Nephron (organoid): ENCODE data around the gene DYSF.

Experiments used
- H3K27ac Mint-ChIP-seq, 3 experiments: 2 replicates each; pipeline ENCODE4 v1.8.0; 2020; ENCODE audit warnings: mixed read lengths in 3 of 3, mild to moderate bottlenecking in 2 of 3, moderate library complexity in 1 of 3
- H3K27me3 Mint-ChIP-seq: 2 replicates; pipeline ENCODE4 v1.8.0; 2021; ENCODE audit warnings: low read depth, mild to moderate bottlenecking, moderate library complexity, mixed read lengths
- H3K36me3 Mint-ChIP-seq: 2 replicates; pipeline ENCODE4 v1.8.0; 2020; ENCODE audit warnings: low read depth, mixed read lengths
- H3K4me1 Mint-ChIP-seq: 2 replicates; pipeline ENCODE4 v1.8.0; 2020; ENCODE audit warnings: mixed read lengths
- H3K4me3 Mint-ChIP-seq, 3 experiments: 2 replicates each; pipeline ENCODE4 v1.8.0; 2020; ENCODE audit warnings: mild to moderate bottlenecking in 3 of 3, mixed read lengths in 3 of 3, moderate library complexity in 2 of 3
- H3K9me3 Mint-ChIP-seq: 2 replicates; pipeline ENCODE4 v1.8.0; 2020; ENCODE audit warnings: mixed read lengths
- TF ChIP-seq, protein P1 (sequence below), 3 experiments: fragments of 200-600 bp; sonication (generic); IDR thresholded peaks; one replicate each; pipeline ENCODE4 v1.5.0; 2021; ENCODE audit warnings: antibody characterized with exemption in 3 of 3; ENCODE audit not compliant: unreplicated experiment in 3 of 3

The DYSF gene

DNA sequence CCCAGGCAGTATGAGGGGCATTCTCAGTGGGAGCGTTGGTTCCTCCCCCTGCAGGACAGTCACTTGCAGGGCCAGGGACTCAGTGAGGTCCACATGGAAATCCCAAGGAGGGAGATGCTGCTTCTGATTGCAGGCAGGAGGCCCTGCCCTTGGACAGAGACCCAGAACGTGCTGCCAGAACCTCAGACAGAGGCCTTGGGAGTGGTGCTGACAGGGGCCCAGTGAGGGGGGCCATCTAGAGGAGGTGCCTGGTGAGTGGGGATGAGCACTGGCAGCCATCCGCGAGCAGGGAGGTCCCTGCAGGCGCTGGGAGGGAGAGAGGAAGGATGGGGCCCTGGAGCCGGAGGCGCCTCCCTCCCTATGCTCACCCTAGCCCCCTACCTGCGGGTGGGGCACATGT lies 133.1 kb downstream of the DYSF start:
- no peaks in the 10 kb centered on the region for H3K36me3 Mint-ChIP-seq
- H3K27ac Mint-ChIP-seq: no peak overlapping the region
- no peaks in the 10 kb centered on the region for H3K9me3 Mint-ChIP-seq
- H3K4me1 Mint-ChIP-seq: no peaks in the 10 kb centered on the region
- TF ChIP-seq, protein P1, sequence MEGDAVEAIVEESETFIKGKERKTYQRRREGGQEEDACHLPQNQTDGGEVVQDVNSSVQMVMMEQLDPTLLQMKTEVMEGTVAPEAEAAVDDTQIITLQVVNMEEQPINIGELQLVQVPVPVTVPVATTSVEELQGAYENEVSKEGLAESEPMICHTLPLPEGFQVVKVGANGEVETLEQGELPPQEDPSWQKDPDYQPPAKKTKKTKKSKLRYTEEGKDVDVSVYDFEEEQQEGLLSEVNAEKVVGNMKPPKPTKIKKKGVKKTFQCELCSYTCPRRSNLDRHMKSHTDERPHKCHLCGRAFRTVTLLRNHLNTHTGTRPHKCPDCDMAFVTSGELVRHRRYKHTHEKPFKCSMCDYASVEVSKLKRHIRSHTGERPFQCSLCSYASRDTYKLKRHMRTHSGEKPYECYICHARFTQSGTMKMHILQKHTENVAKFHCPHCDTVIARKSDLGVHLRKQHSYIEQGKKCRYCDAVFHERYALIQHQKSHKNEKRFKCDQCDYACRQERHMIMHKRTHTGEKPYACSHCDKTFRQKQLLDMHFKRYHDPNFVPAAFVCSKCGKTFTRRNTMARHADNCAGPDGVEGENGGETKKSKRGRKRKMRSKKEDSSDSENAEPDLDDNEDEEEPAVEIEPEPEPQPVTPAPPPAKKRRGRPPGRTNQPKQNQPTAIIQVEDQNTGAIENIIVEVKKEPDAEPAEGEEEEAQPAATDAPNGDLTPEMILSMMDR (IDR thresholded peaks at IDR 0.05; ENCODE audit: unreplicated experiment in 3 of 3): no peak
- H3K27me3 Mint-ChIP-seq: peaks cover 34% of the 10 kb centered on the region
- no peak overlapping the region for H3K4me3 Mint-ChIP-seq

DNA sequence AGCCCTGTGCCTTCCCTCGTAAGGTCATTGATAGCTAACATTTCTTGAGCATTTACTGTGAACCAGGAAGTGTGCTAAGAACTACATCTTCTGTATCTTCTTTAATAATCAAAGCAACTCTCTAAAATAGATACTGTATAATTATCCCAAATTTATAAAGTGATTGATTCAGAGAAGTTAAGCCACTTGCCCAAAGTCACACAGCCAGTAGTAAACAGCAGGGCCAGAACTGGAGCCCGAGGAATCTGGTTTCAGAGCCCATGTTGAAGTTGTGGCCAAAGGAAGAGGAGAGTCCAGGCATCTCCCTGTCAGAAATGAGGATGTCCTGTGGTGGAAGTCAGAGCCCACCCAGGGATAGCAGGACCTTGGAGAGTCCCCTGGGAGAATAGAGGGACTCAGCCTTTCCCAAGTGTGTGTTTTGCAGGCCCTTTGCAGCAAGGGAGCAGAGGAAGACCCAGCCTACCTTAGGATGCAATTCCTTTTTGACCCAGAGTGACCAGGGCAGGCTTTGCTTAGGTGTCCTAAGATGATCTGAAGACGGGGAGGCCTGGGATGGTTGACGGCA lies 134.2 kb downstream of the DYSF start:
- Mint-ChIP-seq H3K4me3 (no peak overlapping the region), H3K27me3 (peaks cover 39% of the 10 kb centered on the region), H3K4me1 (no peaks in the 10 kb centered on the region)

DNA sequence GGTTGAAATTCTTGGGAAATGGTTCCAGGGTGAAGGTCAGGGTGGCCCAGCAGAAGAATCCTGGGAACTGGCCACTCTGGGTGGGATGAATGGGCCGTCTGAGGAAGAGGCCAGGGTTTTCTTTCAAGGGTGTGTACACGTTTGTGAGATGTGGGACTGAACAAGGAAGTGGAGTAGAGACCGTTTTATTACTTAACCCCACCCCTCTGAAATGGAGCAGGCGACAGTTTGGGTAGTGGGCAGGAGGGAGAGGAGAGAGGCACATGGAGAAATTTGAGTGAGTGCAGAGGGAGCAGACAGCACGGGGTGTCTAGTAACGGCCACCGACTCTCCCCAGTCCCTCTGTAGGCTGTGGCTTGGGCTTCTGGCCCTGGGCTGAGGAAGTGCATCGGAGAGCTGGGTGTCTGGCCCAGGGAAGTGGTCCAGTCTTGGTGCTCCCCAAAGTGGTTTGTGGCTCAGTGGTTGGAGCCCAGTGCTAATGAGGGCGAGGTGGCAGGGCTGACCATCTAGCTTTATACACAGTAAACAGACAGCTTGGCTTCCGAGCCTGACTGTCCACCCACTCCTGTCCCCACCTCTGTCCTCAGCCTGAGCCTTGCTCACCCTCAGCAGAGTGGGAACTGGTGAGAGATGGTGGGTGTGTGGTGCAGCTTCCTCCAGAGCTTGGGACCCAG lies 135.3 kb downstream of the DYSF start:
- Mint-ChIP-seq H3K27ac (no peak overlapping the region), H3K27me3 (peaks cover 36% of the 10 kb centered on the region), H3K4me3 (no peak overlapping the region), H3K9me3 (no peaks in the 10 kb centered on the region), H3K4me1 (no peaks in the 10 kb centered on the region), H3K36me3 (no peaks in the 10 kb centered on the region)
- TF ChIP-seq, protein P1 (IDR thresholded peaks at IDR 0.05; ENCODE audit: unreplicated experiment in 3 of 3): no peak

More for the DNA sequence above, 134.2 kb downstream of the DYSF start:
- no peaks in the 10 kb centered on the region for H3K36me3 Mint-ChIP-seq
- H3K9me3 Mint-ChIP-seq: no peaks in the 10 kb centered on the region
- TF ChIP-seq, protein P1 (IDR thresholded peaks at IDR 0.05; ENCODE audit: unreplicated experiment in 3 of 3): no peak
- H3K27ac Mint-ChIP-seq: no peak overlapping the region

DNA sequence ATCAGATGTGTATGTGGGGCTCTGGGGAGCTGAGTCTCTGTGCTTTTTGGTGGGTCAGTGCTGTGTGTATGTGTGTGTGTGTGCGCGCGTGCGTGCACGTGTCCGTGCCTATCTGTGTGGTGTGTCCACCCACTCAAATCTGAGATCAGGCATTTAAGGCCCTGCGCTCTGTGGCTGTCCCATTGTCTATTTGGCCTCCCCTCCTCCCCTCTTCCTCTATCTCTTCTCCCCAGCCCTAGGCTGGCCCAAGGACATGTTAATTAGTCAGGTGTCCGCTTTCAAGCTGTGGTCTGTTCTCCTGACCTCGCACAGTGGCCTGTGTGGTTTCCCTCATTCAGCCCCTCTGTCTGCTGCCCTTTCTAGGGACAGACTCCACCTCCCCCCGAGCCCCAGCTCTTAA lies 136.4 kb downstream of the DYSF start:
- H3K27ac Mint-ChIP-seq: no peak overlapping the region
- H3K27me3 Mint-ChIP-seq: peaks cover 30% of the 10 kb centered on the region
- TF ChIP-seq, protein P1 (IDR thresholded peaks at IDR 0.05; ENCODE audit: unreplicated experiment in 3 of 3): no peak
- H3K36me3 Mint-ChIP-seq: no peaks in the 10 kb centered on the region
- H3K9me3 Mint-ChIP-seq: no peaks in the 10 kb centered on the region
- H3K4me3 Mint-ChIP-seq: no peak overlapping the region
- no peaks in the 10 kb centered on the region for H3K4me1 Mint-ChIP-seq

DNA sequence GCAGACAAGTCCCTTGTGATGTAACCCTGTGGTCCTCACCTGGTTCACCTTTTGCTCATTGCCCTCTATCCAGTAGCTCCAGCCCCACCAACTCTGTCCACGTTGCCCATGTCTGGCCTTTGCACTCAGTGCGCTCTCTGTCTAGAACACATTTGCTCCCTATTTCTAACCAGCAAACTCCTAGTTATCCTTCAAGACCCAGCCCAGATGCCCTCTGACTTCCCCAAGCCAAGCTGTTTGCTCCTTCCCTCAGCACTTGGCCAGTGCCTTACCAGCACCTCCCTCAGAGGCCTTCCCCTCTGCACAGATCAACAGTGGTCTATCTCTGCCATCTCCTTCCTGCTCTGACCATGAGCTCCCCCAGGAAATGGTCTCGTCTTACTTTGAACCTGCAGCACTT lies 137.7 kb downstream of the DYSF start:
- no peaks in the 10 kb centered on the region for H3K9me3 Mint-ChIP-seq
- TF ChIP-seq, protein P1 (IDR thresholded peaks at IDR 0.05; ENCODE audit: unreplicated experiment in 3 of 3): no peak
- H3K27me3 Mint-ChIP-seq: peaks cover 23% of the 10 kb centered on the region
- H3K27ac Mint-ChIP-seq: no peak overlapping the region
- no peaks in the 10 kb centered on the region for H3K4me1 Mint-ChIP-seq
- no peaks in the 10 kb centered on the region for H3K36me3 Mint-ChIP-seq
- no peak overlapping the region for H3K4me3 Mint-ChIP-seq

DNA sequence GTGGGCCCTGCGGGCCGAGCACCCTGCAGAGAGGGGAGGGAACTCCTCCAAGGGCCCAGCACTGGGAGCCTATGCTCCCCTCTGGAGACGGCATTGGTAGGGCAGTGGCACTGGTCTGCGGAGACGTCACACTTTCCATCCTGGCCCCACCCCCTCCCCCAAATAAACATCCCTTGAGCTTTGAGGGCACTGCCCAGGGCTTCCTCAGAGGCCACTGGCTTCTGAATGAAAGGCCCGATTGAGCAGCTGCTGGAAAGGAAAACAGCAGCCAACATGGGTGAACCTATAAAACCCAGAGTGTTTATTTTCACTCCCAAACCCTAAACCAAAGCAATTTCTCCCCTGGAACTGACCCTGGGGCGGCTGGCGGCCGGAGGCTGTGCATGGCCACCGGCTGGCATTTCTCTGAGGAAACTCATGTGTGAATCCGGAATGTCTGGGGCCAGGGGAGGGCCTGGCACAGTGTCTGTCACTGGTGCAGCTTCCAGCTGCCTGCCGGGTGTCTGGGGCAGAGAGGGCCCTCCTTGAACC lies 138.9 kb downstream of the DYSF start:
- H3K27ac Mint-ChIP-seq: no peak overlapping the region
- TF ChIP-seq, protein P1 (IDR thresholded peaks at IDR 0.05; ENCODE audit: unreplicated experiment in 3 of 3): no peak
- H3K36me3 Mint-ChIP-seq: no peaks in the 10 kb centered on the region
- no peaks in the 10 kb centered on the region for H3K9me3 Mint-ChIP-seq
- no peak overlapping the region for H3K4me3 Mint-ChIP-seq
- H3K4me1 Mint-ChIP-seq: no peaks in the 10 kb centered on the region
- H3K27me3 Mint-ChIP-seq: peaks cover 32% of the 10 kb centered on the region
